ENCODE results near the gene HDAC10.
"Not testable (repeated sequence)": the region's sequence is repeated elsewhere in the genome, so short reads cannot be mapped to it uniquely, and the experiment has no call there.

Gene HDAC10

GRCh38 chr22:50285568-50286229 is 34.6 kb upstream of the HDAC10 start:
- no peak for DNase-seq (ENCODE audit: low spot score)

GRCh38 chr22:50284479-50284878 is 33.4 kb upstream of the HDAC10 start:
- no peak for DNase-seq (ENCODE audit: low spot score)

GRCh38 chr22:50283821-50284220 is 32.8 kb upstream of the HDAC10 start:
- DNase-seq (ENCODE audit: low spot score) = no peak

- DNase-seq (ENCODE audit: low spot score) = no peak
Observed at GRCh38 chr22:50282361-50283155, 31.5 kb upstream of the HDAC10 start.

- no peak for DNase-seq (ENCODE audit: low spot score)
Observed at GRCh38 chr22:50281957-50282356, 30.9 kb upstream of the HDAC10 start.

- DNase-seq (ENCODE audit: low spot score) = no peak
Observed at GRCh38 chr22:50281384-50281760, 30.3 kb upstream of the HDAC10 start.

GRCh38 chr22:50280708-50281383 is 29.8 kb upstream of the HDAC10 start:
- no peak for DNase-seq (ENCODE audit: low spot score)

GRCh38 chr22:50280022-50280707 is 29.1 kb upstream of the HDAC10 start:
- DNase-seq (ENCODE audit: low spot score) = no peak

- no peak for DNase-seq (ENCODE audit: low spot score)
Observed at GRCh38 chr22:50278956-50279619, 28.0 kb upstream of the HDAC10 start.

GRCh38 chr22:50278461-50278860 is 27.4 kb upstream of the HDAC10 start:
- DNase-seq (ENCODE audit: low spot score) = no peak

GRCh38 chr22:50277761-50278160 is 26.7 kb upstream of the HDAC10 start:
- DNase-seq (ENCODE audit: low spot score) = no peak

GRCh38 chr22:50276143-50276542 is 25.1 kb upstream of the HDAC10 start:
- DNase-seq (ENCODE audit: low spot score) = no peak

- no peak for DNase-seq (ENCODE audit: low spot score)
Observed at GRCh38 chr22:50275181-50276055, 24.4 kb upstream of the HDAC10 start.

GRCh38 chr22:50274771-50275170 is 23.7 kb upstream of the HDAC10 start:
- no peak for DNase-seq (ENCODE audit: low spot score)

- peak; percentile 73 for DNase-seq (ENCODE audit: low spot score)
Observed at GRCh38 chr22:50274311-50274710, 23.2 kb upstream of the HDAC10 start.

GRCh38 chr22:50273781-50274180 is 22.7 kb upstream of the HDAC10 start:
- not testable (repeated sequence) for DNase-seq (ENCODE audit: low spot score)

- not testable (repeated sequence) for DNase-seq (ENCODE audit: low spot score)
Observed at GRCh38 chr22:50273352-50273751, 22.3 kb upstream of the HDAC10 start.

GRCh38 chr22:50272044-50272802 is 21.2 kb upstream of the HDAC10 start:
- DNase-seq (ENCODE audit: low spot score) = peak; percentile 34

GRCh38 chr22:50271519-50271970 is 20.5 kb upstream of the HDAC10 start:
- peak; percentile 56 for DNase-seq (ENCODE audit: low spot score)
